DMS153 treated with DMSO at 0.1 percent for 48 hours (cell line): ENCODE results near the gene FOXP1.

Experiments
- DNase-seq: peaks from one replicate; lab custom pipeline; 2025; ENCODE audit not compliant: unreplicated experiment; lab: John Stamatoyannopoulos, UW

Gene FOXP1

DNA sequence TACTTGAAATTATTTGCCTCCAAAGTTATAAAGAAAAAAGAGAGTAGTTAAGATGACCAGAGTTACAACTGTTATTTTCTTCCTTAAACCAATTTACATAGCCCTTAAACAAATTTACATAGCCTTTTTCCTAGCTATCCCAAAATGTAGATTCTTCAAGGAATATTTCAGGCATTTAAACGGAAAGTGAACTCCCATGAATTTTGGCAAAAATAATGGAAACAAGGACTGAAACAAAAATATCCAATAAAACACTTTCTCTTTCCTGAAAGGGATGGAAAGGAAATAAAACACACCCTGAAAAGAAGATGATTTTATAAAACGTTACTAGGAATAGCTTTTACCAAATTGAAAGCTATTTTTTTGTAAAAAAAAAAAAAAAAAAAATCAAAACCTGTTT is 418.6 kb downstream of the FOXP1 start:
- no peak for DNase-seq

DNA sequence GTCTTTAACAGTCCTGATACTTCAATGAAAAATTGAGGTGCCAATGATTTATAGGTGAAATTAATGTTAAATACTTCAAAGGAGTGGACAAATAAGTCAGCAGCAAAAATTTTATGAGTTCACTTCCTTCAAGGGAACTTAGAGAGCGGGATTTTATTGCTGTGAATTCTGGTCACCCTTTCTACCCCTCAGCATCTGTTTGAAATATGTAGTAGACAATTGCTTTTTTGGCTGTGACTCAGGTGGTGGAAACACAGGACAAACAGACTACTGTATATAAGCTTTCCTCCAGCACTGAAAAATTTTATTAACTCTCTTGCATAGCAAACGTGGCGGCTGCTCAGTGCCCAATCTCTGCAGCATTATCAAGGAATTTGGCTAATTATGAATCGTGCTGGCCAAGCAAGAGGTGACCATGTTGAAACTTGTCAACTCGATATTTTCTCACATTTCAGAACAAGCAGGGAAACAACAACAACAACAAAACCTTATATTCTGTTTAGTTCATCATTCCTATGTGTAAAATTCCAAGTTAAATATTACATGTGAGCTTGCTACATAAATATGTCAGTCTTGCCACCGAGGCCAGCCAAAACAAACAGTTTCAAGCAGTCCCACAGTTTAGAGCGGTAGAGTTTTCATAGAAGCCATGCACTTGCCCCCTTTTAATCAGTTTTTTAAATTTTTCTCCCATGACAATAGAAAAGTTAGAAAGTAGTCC is 420.2 kb downstream of the FOXP1 start:
- DNase-seq, result no peak

DNA sequence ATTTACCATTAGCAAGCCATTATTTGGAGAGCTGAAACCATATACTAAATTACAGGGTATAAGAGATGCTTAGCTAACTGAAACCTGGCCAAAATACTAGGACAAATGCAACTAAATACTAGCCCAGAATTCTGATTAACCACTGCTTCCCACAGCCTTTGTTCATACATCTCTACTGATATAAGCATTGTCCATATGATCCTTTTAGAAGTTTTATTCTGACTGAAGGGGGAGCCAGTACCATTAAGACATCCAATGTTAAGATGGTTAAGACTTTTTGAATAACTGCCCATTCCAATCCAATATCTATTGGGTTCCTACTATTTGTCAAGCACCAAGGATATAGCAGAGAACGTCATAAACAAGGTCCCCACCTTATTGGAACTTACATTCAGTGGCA is 421.3 kb downstream of the FOXP1 start:
- no peak for DNase-seq

DNA sequence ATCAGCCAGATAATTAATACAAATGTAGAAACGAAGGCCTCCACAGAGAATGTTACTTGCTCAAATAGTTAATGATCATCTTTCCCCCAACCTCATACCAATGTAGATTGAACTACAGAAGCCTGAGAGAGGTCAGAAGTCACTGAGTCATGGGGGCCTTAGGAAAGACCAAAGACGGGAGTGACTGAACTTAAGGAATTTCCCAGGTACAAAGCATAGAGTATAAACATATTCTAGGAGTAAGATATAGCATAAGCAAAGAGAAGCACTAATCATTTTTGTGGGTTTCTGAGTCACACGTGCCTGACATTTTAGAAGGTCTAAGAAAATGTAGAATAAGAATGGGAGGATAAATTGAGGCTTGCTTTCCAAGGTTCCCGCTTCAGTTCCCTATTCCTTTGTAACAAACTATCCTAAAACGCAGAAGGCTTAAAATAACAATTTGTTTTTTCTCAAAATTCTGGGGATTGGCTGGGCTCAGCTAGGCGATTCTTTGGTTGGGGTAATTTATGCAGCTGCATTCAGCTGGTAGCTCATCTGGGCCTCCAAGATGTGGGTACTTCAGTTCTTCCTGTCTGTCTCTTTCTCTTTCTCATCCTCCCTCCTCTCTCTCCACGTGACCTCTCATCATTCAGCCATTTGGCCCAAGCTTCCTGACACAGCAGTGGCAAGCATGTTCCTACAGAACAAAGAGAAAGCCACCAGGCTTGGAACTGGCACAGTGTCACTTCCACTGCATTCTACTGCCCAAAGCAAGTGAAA is 422.6 kb downstream of the FOXP1 start:
- DNase-seq, result no peak

DNA sequence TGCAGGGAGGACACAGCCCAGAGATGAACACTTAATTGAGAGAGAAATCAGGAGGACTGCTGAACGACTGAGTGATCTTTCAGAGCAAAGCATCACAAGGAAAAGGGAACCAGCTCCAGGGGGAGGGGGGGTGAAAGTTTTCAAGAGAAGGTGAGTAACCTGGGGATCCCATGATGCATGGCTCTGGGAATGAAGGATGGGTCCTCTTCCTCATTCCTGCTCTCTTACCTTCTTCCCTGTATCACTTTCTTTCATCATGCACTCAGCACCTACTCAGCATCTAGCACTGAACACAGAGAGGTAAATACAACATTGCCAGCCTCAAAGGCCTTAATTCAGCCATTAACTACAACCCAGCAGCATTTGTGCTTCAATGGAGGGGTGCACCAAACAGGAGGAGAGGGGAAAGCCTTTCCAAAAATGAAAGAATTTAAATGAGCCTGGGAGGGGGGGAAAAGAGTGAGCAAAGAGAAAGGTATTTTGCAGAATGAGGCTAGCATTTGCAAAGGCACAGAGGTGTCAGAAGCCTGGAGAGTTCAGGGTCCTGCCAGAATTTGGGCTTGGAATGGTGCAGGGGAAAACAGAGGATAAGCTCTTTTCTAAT is 427.4 kb downstream of the FOXP1 start:
- DNase-seq, result no peak

DNA sequence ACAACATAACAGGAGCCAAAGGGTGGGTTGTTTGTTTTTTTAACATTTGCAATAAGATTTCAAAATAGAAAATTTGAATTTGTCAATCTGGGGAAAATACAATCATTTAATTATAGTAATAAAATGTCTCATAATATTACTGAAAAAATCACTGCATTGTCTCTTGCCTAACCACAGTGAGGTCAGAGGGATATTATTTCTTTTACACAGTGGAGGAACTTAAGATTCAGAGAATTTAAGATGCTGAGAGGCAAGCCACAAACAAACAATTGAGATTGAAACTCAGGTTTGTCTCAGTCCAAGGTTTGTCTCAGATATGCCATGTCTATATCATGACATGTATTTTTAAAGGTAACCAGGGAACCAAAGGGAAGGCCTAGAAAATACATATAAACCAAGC is 428.7 kb downstream of the FOXP1 start:
- no peak for DNase-seq

DNA sequence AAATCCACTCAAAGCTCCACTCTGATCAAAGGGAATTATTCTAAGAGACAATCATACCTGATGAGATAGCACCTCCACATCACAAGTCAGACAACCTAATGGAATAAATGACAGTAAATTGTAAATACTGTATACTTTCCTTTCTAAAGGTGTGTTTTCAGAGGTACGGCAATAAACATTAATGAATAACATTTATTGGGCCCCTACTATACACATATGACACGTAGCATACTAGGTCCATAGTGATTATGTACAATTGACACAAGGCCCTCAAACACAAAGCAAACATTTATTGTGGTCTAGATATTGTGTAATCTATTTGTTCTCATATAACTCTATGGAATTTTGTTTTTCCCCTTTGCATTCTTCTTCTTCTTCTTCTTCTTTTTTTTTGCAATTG is 429.8 kb downstream of the FOXP1 start:
- DNase-seq, result no peak

DNA sequence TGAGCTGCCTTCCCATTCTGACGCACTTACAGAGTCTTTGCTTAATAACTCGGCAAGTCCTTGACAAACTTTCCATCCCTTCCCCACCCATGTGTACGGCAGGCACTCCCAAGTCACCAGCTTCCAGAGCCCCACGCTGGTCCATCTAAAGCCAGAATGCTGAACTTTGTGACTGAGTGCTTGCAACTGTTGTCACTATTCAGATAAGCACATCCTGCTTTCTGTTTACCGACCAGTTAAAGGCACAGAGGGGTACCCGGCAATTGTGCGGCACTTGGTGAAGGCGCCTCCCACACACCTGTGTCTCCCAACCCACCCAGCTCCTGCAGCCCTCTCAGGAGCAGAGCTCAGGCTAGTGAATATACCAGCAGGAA is 430.6 kb downstream of the FOXP1 start:
- no peak for DNase-seq

DNA sequence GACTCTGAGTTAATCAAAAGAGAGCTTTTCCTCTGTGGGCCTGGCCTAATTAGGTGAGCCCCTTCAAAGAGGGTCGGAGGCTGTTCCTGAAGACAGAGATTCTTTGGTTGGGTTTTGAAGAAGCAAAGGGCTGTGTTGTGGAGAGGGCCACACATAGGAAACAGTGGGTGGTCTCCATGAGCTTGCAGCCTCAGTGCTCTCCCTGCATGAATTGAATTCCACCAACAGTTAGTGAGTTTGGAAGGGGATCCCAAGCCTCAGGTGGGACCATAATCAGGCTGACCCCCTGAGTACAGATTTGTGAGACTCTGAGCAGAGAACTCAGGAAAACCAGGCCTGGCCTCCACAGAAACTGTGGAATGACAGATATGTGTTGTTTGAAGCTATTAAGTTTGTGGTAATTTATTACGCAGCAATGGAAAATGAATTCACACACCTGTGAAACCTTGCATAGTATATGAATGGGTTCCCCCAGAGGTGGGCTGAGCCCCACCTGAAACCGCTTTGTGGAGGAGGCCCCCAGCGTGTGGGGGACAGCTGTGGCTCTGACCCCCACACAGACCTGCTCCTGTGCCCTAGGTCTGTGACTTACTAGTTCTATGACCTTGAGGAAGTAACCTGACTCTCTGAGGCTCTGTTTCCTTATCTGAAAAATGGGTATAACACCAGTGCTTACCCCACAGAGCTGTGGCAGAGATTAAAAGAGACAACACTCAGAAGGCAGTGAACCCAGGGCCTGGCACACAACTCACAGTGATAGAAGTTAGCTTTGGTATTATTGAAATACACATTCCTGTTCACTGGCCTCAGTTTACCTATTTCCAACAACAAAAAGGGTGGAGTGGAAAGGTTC is 431.3 kb downstream of the FOXP1 start:
- no peak for DNase-seq

DNA sequence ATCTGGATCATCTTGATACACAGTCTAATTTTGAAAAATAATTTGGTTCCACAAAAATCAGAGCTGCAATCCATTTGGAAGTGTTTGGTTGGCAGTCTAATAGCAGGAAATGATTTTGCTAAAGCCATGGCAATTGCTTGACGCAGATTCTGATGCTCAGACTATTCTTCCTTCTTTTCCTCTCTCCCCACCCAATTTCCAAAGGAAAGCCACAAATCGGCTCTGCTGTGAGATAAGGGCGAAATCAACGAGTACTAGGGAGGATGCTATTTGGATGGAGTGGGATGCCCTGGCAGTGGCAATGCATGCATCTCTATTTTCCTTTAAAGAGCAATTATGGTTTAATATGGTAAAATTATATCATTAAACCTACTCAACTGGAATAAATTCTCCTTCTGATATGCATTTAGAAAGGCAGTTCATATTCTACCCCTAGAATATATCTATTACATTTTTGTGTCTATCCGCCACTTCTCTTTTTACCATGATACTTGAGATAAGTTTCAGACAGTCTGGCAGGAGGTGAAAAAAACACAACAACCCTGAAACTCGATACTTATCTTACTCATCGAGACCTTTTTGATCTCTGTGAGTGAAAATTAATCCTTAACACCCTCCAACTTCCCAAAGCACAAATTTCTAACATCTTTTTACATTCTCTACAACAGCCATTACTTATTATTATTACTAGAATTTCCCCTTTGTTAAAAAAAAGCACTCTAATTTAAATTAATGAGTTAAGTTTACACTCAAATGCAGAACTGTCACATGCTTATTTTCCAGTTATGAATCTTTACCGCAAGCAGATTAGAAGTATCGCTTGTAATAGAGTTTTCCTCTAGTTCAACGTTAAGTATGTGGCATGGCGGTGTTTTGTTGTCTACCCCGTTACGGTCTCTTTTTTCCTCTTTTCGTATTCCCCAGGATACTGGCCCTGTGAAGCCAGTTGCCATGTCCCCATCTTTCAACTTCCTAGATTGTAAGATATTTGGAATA is 433.3 kb downstream of the FOXP1 start:
- no peak for DNase-seq

DNA sequence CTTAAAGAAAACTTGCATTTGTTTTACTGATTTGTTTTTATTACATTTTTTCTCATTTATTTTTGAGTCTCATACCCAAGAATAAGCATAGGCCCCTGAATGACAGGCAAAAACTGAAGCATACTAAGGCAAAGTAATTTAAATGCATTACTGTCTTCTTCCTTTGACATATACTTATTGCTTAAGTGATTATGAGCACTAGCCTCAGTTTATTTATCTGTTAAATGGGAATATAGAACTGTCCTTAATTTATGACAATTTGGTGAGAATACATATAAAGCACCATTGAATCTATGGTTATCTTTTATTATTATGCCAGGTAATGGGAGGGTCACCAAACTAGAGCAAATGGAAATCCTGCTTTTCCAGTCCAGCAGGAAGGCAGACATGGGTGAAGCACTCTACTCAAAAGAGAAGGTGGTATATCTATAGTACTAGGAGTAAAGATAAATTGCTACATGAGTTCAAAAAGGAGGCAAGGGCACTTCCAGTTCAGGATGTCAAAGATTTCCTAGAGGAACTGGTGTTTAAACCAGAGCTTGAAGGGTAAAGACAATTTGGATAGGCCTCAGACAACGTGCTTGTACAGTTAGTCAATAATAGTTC is 435.0 kb downstream of the FOXP1 start:
- no peak for DNase-seq

DNA sequence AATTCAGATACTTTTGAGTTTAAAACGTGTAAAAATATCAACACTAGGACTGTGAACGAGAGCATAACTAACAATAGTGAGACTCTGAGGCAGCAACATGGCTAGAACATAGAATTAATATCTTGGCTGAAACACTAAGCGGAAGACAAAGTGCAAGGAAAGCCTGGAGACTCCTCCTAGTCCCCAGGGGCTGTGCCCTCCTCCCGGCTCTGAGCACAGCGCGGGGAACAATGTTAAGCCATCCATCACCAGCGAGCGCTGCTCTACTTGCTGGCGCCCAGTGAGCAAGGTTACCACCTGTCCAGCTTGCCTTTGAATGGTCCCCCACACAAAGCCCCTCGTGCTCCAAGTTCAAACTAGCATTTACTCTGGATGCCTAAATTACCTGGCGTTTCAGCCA is 436.9 kb downstream of the FOXP1 start:
- no peak for DNase-seq

DNA sequence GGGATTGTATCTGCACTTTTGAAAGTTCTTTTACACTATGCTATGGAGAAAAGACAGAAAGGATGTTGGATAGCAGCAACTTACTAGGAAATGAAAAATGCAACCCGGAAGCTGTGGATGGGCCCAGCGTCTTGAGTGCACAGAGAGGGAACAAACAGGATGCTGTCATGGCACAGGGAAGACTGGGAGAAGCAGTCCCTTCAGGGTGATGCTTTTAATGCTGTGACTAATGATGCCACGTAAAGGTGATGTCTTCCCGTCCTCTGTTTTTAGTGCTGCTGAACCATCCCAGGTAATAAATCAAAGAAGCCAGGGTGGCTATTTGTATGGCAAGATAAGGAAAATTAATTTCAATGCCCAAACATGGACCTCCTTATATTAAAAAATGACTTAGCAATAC is 437.6 kb downstream of the FOXP1 start:
- no peak for DNase-seq

DNA sequence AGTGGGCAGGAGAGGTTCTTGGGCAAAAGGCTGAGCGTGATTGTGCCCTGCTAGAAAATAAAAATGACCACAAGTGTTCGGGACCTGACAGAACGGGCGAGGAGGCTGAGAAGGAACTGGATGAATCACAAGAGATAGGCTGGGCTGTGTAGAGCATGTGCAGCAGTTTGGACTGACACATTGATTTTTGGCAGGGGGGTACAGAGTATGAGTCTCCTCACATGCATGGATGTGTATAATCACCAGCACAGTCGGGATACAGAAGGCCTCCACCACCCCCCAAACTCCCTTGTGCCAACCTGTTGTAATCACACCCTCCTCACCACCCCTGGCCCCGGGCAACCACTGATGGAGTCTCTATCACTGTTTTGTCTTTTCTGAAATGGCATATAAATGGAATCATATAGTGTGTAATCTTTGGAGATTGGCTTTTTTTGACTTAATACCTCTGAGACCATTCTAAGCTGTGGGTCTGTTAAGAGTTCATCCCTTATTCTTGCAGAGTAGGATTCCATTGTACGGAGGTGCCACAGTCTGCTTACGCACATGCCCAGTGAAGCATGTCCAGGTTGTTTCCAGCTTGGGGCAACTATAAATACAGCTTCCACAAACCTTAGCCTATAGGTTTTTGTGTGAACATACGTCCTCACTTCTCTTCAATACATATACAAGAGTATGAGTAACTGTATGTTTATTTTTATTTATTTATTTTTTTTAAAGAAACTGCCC is 438.8 kb downstream of the FOXP1 start:
- DNase-seq, result no peak

DNA sequence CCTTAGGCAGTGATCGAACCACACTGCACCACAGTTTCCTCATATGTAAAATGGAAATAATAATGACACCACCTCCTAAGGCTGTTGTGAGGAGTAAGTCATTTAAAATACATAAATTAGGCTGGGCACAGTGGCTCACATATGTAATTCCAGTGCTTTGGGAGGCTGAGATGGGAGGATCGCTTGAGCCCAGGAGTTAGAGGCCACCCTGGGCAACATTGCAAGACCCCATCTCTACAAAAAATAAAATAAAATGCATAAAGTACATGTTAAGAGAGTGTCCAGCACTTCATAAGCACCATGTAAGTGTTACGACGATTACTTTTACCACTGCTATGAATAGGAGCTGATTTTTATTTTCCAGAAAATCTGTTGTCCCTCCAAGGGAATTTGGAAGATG is 440.0 kb downstream of the FOXP1 start:
- no peak for DNase-seq

DNA sequence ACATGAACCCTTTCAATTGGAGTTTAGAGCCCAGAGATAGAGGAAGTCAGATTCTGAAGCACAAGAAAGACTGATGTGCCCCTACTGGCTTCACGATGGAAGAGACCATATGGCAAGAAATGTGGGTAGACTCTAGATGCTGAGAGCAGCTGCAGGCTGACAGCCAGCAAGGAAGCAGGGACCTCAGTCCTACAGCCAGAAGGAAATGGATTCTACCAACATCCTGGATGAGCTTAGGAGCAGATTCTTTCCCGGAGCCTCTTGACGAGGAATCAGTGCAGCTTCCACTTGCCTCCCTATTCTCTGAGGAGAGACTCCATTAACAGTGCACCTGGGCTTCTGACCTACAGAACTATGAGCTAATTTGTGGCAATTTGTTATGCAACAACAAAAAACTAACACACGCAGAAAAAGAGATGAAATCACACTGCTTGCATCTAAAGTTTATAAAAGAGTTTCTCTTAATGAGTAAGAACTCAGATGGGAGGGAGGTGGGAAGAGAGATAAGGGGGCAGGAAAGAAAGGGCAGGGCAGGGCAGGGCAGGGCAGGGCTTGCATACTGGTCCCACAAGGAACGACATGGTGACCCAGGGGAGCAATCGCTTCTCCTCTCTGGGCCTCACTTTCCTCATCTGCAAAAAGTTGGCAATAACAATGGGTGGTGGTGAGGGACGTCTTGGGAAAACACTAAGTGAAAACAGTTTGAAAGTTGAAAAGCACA is 440.9 kb downstream of the FOXP1 start:
- DNase-seq, result no peak

DNA sequence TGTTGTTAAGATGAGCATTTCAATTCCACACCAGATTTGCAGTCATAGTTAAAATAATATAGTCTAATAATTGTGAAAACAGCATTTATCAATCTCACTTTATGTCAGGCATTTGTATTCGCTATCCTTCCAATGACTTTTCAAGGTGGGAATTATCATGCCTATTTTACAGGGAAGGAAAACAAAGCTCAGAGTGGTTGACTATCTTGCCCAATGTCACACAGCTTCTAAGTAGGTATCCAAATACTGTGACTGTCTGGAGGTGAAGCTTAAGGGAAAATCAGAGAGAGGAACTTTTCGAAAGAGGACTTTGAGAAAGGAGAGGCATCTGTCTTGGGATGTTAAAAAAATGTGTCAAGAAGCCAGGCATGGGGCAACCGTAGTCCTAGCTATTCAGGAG is 443.1 kb downstream of the FOXP1 start:
- DNase-seq, result no peak

DNA sequence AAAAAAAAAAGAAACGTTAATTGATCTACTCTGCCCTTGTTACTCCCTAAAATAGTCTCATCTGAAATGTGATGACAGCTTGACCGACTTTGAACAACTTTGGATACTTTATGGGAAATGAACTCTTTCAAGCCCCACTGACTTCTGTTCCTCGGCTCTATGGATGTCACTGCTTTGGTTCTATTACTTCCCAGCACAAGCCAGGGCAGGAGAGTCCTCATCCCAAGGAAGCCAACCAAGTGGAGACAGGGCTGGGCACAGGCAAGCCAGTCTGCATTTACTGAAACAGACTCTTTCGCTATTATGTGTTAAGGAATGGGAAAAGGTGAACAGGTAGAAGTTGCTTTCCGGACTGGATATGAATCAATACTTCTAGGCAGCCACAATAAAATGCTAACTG is 444.0 kb downstream of the FOXP1 start:
- no peak for DNase-seq

DNA sequence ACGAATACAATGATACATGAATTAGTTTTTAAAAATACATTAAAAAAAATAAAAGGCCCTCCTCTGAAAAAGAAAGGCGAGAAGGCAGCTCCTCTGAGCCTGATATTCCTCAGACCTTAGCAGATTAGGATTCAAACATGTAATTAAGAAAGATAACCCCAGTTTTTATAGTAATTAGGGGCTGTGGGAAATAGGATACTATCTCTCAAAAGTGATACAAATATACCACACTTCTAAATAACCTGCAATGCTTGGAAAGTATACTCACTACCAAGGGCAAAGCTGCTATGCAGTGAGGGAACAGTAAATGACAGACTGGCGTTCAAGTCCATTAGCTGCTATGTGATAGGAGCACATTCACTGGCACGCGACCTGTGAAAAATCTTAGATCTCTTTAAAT is 445.1 kb downstream of the FOXP1 start:
- DNase-seq, result no peak
